G401 (cell line): ENCODE data around the gene PYY. TPM values are rescaled to one million over a fixed set of nuclear protein-coding genes. Genes with fewer than 3 reads are reported as not detected.
"Not testable (repeated sequence)": the region's sequence is repeated elsewhere in the genome, so short reads cannot be mapped to it uniquely, and the experiment has no call there.

Experiments
- DNase-seq: peaks from one replicate; pipeline ENCODE4 v3.0.0-alpha.2; 2015; ENCODE audit warnings: low spot score
- in situ Hi-C: cut with HindIII; loops from 2 replicates; pipeline ENCODE4 v1.10.0; 2016; ENCODE audit warnings: low sequenced_read_pairs, mixed read lengths
- total RNA-seq: library from RNA; depleted of rRNA; stranded (reverse); fragments of >200 nt; shearing (Covaris generic); gene quantifications from 2 replicates; pipeline ENCODE4 v1.2.3, GENCODE V29; 2014

Gene PYY
- total RNA-seq, 1 experiment from 2014 or later: not detected

DNA sequence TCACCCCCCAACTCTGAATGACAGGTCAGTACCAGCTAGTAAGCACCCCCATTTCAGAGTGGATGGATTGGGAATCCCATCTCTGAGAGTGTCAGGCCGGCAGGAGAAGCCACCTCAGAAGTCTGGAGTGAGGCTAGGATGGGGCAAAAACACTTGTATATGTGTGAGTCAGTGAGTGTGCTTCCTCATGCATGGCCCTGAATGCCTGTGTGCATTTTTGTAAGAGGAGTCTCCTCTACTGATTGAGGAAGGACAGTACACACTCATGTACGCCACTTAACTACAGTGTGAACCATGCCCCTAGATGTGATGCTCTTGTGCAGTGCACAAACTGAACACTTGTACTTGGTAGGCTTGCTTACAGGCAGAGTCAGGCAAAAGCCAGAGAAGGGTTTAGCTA, 28.4 kb upstream of the PYY start:
- no peak for DNase-seq
- in situ Hi-C loops: no loop called here

DNA sequence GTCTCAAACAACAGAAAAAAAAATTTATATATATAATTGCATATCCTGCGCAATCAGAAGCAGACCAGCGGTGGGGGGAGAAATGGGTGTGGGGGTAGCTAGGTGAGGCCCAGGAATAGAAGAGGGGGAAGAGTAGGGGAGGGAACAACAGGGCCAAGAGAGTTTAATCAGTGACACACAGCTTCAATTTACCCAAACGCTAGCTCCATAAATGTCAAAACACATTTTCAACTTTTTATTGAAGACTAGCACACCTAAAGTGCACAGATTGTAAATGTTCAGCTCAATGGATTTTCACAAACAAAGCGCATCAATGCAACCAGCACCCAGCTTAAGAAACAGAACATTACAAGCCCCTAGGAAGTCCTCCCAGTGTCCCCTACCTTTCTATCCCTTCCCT, 25.9 kb upstream of the PYY start:
- in situ Hi-C loops: no loop called here
- no peak for DNase-seq

DNA sequence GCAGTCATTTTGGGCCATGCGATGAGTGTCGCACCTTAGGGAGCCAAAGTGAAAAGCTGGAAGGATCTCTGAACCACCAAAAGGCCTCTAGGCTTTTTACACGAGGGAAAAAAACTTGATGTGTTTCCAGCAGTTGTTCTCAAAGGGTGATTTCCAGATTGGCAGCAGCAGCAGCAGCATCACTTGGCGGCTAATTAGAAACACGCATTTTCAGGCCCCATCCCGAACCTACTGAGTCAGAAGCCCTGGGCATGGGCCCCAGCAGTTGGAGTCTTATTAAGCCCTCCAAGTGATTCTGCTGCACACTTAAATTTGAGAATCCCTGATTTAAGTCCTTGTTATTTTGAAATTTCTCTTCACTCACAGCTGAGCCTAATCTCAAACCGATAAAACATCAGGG, 25.3 kb upstream of the PYY start:
- DNase-seq: no peak
- in situ Hi-C loops: no loop called here

DNA sequence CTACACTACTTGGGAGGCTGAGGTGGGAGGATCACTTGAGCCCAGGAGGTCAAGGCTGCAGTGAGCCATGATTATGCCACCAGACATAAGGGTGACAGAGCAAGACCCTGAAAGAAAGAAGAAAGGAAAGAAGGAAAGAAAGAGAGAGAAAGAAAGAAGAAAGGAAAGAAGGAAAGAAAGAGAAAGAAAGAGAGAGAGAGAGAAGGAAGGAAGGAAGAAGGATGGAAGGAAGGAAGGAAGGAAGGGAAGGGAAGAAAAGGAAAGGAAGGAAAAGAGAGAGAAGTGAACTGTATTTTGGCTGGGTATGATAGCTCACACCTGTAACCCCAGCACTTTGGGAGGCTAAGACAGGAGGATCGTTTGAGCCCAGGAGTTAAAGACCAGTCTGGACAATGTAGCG, 24.3 kb upstream of the PYY start:
- in situ Hi-C loops: no loop called here
- DNase-seq: no peak

DNA sequence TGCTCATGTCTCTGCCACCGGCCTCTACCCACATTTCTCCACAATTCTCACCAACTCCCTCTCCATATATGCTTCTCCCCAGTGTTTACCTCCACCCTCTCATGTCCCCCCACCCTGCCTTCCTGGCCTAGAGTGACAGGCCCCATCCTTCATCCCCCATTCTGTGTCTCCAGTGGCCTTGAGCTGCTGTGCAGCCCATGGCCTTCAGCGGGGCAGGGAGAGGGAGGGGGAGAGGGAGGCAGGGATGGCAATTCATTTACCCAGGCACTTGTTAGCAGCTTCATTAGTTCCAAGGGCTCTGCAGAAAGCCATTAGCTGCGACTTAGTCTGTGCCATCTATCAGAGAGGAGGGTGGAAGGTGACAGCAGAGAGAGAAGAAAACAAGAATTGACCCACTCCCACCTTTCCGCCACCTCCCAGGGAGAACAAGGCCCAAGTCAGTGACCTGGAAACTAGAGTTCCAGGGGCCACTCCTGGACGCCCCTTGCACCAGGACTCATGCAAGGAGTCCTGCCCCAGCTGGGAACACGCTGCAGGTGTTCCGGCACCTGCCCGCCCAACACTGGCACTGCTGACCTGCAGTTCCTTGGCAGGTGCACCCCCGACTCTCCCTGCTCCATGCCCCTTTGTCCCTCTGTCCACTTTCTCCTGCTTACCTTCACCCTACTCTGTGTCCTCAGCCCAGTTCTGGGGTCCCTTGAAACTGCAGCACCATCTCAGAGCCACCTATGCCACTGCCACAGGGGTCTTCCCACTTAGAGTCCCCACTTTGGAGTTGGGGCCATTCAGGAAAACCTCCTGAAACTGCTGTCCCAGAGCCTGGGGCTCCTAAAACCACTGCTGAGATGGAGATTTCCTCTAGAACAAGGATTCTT, 23.5 kb upstream of the PYY start:
- in situ Hi-C loops: no loop called here
- no peak for DNase-seq

DNA sequence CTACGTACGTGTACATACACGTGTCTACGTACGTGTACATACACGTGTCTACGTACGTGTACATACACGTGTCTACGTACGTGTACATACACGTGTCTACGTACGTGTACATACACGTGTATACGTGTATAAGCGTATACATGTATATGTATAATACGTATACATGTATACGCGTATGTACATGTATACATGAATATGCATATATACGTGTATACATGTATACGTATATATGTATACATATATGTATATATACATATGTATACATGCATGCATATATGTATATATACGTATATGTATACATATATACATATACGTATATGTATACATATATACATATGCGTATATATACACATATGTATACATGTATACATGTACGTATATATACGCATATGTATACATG, 22.2 kb upstream of the PYY start:
- no peak for DNase-seq

DNA sequence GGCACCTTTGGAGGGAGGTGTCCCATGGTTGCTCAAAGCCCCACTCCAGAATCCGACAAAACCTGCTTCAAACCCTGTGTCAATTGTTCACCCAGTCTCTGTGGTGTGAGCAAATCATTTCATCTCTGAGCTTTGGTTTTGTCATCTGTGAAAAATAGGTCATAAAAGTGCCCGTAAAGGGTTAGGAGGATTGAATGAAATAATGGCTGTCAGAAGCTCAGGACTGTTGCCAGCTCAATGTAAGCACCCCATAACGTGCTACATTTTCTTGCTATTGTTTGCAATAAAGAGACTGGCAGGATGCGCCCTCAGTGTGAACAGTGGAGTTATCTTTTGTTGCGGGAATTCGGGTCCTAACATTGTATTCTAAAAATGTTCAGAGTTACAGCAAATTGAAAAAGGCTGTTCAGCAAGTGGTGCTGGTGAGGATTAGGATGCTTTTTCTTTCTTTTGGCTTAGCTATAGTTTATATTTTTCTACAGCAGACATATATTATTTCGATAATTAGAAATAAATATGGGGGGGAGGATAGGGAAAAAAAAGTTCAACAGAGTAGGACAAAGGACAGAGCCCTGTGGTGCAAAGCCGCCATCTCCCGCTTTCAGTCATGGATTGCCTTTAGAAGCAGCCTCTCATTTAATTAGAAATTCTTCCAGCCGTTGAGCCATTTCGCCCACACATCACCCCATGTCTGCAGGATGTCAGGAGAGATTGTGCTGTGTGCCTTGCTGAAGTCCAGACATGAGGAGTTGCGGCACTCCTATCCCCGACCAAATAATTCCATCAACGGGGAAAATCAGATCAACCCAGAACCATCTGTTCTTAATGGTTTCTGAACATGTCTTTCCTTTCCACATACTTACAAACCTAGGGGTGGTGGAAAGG, 20.9 kb upstream of the PYY start:
- in situ Hi-C loops: no loop called here
- no peak for DNase-seq

More for the DNA sequence above, 22.2 kb upstream of the PYY start:
- in situ Hi-C loops: no loop called here

DNA sequence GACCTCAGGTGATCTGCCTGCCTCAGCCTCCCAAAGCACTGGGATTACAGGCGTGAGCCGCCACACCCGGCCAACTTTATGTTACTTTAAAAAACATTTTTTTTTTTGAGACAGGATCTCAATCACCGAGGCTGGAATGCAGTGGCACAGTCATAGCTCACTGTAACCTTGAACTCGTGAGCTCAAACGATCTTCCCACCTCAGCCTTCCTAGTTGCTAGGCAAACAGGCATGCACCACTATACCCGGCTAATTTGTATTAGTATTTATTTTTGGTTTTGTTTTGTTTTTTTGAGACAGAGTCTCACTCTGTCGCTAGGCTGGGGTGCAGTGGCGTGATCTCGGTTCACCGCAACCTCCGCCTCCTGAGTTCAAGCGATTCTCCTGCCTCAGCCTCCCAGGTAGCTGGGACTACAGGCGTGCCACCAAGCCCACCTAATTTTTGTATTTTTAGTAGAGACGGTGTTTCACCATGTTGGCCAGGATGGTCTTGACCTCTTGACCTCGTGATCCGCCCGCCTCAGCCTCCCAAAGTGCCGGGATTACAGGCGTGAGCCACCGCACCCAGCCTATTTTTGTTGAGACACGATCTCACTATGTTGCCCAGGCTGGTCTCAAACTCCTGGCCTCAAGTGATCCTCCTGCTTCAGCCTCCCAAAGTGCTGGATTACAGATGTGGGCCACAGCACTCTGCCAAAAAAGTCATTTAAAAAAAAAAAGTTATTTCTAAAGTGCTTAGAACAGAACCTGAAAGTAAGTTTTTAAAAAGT, 18.9 kb upstream of the PYY start:
- DNase-seq, in situ Hi-C loops: not testable (repeated sequence)

DNA sequence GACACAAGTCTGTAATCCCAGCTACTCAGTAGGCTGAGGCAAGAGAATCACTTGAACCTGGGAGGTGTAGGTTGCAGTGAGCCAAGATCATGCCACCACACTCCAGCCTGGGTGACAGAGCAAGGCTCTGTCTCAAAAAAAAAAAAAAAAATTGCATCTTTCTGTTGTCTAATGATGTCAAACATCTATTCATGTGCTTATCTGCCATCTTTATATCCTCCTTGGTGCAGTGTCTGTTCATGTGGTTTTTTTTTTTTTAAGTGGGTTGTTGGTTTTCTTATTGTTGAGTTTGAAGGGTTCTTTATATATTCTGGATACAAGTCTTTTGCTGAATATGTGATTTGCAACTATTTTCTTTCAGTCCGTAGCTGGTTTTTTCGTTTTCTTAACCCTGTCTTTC, 17.7 kb upstream of the PYY start:
- in situ Hi-C loops, DNase-seq: not testable (repeated sequence)

DNA sequence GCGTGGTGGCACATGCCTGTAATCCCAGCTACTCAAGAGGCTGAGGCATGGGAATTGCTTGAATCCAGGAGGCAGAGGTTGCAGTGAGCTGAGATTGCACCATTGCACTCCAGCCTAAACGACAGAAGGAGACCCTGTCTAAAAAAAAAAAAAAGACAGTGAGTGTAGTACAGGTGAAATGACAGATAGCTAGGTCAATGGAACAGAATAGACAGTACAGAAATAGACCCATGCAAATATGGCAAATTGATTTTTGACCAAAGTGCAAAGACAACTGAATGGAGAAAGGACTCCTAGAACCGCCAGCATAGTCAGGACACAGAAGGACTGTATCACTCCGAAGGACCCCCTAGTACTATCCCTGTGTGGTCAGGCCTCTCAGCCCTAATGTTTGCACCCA, 16.6 kb upstream of the PYY start:
- DNase-seq: no peak
- in situ Hi-C loops: no loop called here

DNA sequence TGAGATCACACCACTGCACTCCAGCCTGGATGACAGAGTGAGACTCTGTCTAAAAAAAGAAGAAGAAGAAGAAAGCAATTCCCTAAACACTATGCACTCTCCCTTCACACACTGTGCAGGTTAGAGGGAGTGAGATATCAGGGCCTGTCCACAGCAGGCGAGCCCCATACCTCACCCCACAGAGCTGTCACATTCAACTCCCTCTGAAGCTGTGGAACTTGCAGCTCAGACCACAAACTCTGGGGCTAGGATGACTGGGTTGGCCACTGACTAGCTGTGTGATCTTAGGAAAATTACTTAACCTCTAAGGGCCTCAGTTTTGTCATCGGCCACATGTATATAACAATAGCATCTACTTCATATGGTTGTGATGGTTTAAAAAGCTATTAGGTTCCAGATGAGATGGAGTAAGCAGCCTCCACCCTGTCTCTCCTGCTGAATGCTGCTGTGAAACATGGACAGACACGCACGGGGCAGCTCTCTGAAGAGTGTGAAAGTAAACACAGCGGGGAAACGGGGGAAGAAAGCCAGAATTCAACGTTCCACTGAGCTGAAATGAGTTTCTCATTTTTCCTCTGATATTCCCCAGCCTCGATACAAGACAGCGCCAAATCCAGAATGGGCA, 13.6 kb upstream of the PYY start:
- no peak for DNase-seq
- in situ Hi-C loops: no loop called here

DNA sequence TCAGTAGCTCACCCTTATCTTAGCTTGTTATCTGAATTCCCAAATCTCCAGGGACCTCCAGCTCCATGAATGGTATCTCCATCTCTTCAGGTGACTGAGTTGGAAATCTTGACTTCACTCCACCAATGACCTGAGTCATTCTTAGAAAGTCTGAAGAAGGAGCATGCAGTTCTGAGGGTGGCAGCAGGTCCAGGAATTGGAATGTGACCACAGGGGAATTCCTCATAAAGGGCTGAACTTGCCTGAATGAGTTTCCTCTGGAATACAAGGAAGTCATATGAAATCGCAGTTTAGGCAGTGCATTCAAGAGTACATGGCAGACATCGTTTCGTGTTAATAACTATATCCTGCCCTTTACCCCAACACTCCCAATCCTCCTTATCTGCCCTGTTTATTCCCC, 12.5 kb upstream of the PYY start:
- in situ Hi-C loops: no loop called here
- DNase-seq: no peak

DNA sequence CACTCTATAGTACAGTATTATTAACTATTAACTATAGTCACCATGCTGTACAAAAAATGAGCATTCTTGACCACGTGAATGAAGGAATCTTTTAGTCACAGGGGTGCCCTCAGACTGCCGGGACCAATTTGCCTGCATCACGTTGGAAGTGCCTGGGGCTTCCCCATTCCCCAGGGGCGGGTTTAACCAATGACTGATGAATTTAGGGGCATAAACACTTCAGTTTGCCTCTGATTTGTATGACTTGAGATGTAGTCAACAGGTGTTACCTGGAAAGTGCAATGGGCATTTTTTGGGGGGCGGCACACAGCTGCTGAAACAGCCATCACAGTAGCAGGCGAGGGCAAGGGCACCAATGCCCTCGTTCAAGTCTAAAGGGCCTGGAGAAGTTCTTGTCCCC, 8.7 kb upstream of the PYY start:
- DNase-seq: no peak
- in situ Hi-C loops: no loop called here

DNA sequence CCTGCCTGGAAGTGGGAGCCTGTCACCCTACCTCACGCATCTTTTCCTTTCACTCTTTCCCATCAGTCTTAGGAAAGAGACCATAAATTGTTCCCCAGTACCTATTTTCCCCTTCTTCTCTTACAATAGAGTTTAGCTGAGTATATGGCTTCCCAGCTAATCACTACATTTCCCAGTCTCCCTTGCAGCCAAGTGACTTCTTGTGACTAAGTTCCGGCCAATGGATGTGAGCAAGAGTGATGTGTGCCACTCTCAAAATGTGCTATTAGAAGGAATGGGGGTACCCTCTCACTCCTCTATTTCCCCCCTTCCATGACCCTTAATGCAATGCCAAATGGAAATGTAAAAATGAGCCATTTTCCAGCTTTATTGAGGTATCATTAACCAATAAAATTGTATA, 8.2 kb upstream of the PYY start:
- in situ Hi-C loops: no loop called here
- no peak for DNase-seq

DNA sequence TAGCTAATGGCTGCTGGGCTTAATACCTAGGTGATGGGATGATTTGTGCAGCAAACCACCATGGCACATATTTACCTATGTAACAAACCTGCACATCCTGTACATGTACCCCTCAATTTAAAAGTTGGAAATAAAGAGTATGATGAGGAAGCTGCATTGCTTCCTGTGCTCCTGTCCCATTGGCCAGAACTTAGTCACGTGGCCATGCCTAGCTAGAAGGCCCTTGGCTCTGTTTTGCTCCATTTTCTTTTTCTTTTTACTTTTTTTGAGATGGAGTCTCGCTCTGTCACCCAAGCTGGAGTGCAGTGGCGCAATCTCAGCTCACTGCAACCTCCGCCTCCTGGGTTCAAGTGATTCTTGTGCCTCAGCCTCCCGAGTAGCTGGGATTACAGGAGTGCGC, 7.6 kb upstream of the PYY start:
- in situ Hi-C loops, DNase-seq: not testable (repeated sequence)

DNA sequence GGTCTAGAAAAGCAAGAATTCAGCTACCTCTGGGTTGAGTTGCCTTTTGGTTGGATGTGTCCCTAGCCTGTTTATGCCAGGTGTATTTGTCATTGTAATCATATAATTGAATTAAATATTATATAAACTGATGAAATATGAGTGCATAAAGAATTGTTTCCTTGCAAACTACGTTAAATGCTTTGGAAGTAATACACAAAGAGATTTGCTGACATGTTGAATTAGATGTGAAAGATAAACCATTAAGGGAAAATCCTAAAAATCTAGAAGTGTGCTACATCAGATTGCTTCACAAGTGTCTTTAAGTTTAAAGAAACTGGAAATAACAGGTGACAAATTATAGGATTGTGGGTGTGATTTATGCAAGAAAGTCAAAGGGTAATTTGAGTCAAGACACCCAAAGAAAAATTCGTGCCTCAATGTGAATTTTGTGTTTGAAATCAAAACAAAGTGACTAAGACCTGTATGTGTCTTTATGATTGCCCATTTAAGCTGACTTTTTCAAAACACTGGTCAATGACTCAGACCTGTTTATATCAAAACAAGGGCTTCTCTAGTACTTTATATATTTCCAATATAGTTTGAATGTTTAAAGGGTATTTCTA, 5.1 kb upstream of the PYY start:
- in situ Hi-C loops: no loop called here
- no peak for DNase-seq

DNA sequence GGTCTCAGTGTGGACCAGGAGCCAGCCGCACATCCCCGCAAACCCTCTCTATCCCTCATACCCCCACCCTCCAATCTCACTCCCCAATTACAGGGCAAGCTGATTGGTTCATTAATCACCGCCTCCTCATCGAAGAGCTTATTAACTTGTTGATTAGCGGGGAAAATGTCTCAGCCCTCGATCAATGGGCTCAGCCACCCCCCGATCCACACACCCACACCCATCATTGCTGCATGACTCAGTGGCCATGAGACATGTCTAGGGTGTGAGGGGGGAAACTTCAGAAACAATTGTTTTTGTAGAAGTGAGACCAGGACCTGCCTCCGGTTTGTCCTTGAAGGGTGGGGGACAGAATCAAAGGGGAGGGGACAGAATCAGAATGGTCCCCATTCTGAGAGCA, 2.5 kb upstream of the PYY start:
- in situ Hi-C loops: no loop called here
- no peak for DNase-seq

DNA sequence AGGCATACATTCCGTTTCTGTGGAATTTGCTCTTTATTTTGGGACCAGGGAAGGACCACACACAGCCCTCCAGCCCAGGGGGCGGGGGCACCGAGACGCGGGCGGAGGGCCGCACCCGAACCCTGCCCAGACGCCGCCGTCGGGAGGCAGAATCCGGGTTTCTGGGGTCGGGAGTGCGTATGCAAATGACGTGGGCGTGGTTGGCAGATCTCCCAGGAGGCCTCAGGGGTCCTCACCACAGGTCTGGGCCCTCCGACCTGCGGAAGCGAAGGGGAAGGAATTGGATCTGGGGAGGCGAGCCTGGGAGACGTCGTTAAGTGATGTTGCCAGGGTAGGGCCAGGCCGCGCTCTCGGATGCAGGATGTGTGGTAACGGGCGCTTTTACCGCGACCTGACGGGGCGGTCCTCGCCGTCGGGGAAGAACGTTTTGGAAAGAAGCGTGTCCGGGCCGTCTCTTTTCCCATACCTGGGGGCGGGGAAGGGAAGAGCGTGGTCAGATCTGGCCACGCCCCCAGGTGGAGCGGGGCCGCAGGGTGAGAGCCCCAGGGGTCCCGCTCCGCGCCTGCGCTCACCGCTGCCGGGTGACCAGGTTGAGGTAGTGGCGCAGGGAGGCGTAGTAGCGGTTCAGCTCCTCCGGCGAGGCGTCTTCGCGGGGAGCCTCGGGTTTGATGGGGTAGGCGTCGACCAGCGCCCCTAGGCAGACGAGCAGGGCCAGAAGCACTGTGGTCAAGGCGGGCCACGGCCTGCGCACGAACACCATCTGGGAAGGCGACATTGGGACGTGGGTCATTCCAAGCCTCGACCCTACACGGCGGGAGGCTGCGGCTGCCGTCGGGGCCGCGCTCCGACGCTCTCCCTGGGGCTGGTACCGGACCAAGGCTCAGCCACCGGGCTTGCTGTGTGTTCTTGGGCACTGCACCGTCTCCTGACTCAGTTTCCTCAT, 745 bp downstream of the PYY start:
- in situ Hi-C loops: no loop called here
- no peak for DNase-seq
